ENCODE results near the gene UGT1A8. TPM values are rescaled to one million over a fixed set of nuclear protein-coding genes. Genes with fewer than 3 reads are reported as not detected.
A peak's percentile ranks its signal among the peaks of the same experiment; 100 is the strongest.

UGT1A8 gene
- total RNA-seq, 2 donors from 2014 or later: 15.9 to 16.8 TPM

DNA sequence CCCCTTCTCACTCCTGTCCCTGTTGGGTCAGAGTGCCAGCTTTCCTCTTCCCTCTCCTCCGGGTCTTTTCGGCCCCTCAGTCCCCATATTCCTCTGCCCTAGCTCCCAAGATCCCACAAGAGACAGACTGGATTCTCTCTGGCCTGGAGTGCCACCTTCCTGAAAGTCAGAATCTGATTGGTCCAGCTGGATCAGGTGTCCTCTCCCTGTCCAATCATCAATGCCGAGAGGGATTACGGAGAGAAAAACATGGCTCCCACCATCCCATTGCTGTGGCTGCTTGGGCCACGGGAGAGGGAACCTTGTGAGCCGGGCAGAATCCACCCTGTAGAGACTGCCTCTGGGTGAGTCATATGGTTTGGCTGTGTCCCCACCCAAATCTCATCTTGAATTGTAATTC, 158.0 kb downstream of the UGT1A8 start:
- intact Hi-C loops (cut with DNase I): no loop called here
- no peaks in the 10 kb centered on the region for H3K27me3 ChIP-seq
- no peak overlapping the region for H3K27ac ChIP-seq
- H3K36me3 ChIP-seq: no peaks in the 10 kb centered on the region
- TF ChIP-seq, protein P1, sequence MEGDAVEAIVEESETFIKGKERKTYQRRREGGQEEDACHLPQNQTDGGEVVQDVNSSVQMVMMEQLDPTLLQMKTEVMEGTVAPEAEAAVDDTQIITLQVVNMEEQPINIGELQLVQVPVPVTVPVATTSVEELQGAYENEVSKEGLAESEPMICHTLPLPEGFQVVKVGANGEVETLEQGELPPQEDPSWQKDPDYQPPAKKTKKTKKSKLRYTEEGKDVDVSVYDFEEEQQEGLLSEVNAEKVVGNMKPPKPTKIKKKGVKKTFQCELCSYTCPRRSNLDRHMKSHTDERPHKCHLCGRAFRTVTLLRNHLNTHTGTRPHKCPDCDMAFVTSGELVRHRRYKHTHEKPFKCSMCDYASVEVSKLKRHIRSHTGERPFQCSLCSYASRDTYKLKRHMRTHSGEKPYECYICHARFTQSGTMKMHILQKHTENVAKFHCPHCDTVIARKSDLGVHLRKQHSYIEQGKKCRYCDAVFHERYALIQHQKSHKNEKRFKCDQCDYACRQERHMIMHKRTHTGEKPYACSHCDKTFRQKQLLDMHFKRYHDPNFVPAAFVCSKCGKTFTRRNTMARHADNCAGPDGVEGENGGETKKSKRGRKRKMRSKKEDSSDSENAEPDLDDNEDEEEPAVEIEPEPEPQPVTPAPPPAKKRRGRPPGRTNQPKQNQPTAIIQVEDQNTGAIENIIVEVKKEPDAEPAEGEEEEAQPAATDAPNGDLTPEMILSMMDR (IDR thresholded peaks at IDR 0.05): no peak
- H3K4me3 ChIP-seq: no peak overlapping the region
- no peaks in the 10 kb centered on the region for H3K9me3 ChIP-seq
- H3K4me1 ChIP-seq: no peaks in the 10 kb centered on the region
- no peak for DNase-seq
- no peak overlapping the region for H3K9ac ChIP-seq (ENCODE audit: low read depth in 2 of 2, low read length in 2 of 2)

DNA sequence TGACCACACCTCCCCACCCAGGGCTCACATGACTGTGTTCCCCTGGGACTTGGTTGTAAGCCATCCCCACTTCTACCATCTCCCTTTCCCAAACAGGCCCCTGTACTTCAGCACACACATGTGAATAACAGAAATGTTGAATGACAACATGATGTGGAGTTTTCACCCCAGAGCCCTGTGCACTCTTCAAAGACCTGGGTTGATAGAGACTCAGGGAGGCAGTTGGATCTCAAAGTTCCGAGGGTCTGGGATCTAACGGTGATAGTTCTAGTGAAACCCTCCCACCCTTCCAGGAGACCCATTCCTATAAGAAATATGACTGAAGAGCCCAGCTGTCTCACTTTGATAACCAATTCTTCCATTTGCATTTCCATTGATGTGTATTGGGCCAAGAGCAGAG, 160.6 kb downstream of the UGT1A8 start, which contains the start of gene MROH2A:
Gene MROH2A (plus strand): TSS at position 301 of the 400 bp plus-strand sequence. CDS start 1,029 bp downstream, outside the sequence.
- H3K4me3 ChIP-seq: no peak within 1 kb of the TSS
- H3K27me3 ChIP-seq: no peaks in the 10 kb centered on the region
- TF ChIP-seq, protein P1 (IDR thresholded peaks at IDR 0.05): no peak
- intact Hi-C loops (cut with DNase I): no loop called here
- no peaks in the 10 kb centered on the region for H3K36me3 ChIP-seq
- H3K4me1 ChIP-seq: no peaks in the 10 kb centered on the region
- no peak within 1 kb of the TSS for H3K9ac ChIP-seq (ENCODE audit: low read depth in 2 of 2, low read length in 2 of 2)
- no peaks in the 10 kb centered on the region for H3K9me3 ChIP-seq
- no peak for DNase-seq
- no peak within 1 kb of the TSS for H3K27ac ChIP-seq

DNA sequence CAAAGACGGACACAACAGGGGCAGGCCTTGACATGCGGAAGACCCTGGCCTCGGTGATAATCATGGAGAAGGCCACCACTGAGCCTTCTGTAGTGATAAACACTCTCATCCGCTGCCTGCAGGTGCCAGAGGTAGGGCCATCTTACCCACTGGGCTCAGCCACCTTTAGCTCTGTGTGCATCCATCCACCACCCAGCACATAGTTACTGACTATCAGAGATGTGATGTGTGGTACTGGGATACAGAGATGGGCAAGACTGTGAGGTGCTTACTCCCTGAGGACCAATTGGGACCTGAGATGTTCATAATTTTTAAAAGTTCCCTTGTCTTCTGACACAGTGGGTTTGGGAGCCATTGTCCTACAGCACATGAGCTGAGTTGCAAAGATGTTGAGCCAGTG, 162.3 kb downstream of the UGT1A8 start:
- Histone ChIP-seq H3K9ac (ENCODE audit: low read depth in 2 of 2, low read length in 2 of 2) (no peak overlapping the region), H3K27ac (no peak overlapping the region), H3K27me3 (no peaks in the 10 kb centered on the region), H3K4me3 (no peak overlapping the region), H3K4me1 (no peaks in the 10 kb centered on the region), H3K36me3 (no peaks in the 10 kb centered on the region), H3K9me3 (no peaks in the 10 kb centered on the region)
- intact Hi-C loops (cut with DNase I): no loop called here
- TF ChIP-seq, protein P1 (IDR thresholded peaks at IDR 0.05): no peak
- DNase-seq: no peak

DNA sequence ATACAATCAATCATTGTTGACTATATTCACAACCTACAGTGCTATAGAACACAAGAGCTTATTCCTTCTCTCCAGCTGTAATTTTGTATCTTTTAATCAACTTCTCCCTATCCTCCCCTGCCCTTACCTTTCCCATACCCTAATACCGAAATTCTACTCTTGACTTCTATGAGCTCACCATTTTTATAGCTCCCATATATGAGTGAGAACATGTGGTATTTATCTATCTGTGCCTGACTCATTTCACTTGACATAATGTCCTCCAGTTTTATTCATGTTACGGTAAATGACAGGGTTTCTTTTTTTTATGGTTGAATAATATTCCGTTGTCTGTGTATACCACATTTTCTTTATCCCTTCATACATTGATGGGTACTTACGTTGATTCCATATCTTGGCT, 163.3 kb downstream of the UGT1A8 start:
- no peak for DNase-seq
- TF ChIP-seq, protein P1 (IDR thresholded peaks at IDR 0.05): no peak
- Histone ChIP-seq H3K27ac (no peak overlapping the region), H3K9ac (ENCODE audit: low read depth in 2 of 2, low read length in 2 of 2) (no peak overlapping the region), H3K9me3 (no peaks in the 10 kb centered on the region), H3K4me3 (no peak overlapping the region), H3K36me3 (no peaks in the 10 kb centered on the region), H3K27me3 (no peaks in the 10 kb centered on the region), H3K4me1 (no peaks in the 10 kb centered on the region)
- intact Hi-C loops (cut with DNase I): no loop called here

DNA sequence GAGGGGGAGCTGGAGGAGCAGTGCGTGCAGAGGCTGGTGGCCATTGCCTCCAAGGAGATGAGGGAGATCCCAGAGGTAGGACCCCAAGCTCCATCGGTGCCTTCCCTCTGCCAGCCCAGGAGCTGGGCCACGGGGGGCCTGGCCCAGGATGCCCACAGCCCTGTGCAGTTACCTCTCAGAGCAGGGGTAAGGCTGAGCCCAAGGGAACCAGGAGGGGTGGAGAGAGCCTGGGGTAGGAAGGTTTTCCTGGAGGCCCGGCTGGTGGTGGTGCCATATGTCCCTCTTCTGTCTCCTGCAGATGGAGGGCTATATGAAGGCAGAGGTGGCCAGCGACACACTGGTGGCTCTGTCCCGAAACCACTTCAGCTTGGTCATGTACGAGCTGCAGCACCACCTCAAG, 172.1 kb downstream of the UGT1A8 start:
- intact Hi-C loops (cut with DNase I): no loop called here
- no peaks in the 10 kb centered on the region for H3K4me1 ChIP-seq
- no peak overlapping the region for H3K9ac ChIP-seq (ENCODE audit: low read depth in 2 of 2, low read length in 2 of 2)
- DNase-seq: peak; percentile 9
- H3K4me3 ChIP-seq: no peak overlapping the region
- H3K27ac ChIP-seq: no peak overlapping the region
- no peaks in the 10 kb centered on the region for H3K36me3 ChIP-seq
- no peaks in the 10 kb centered on the region for H3K9me3 ChIP-seq
- no peaks in the 10 kb centered on the region for H3K27me3 ChIP-seq
- TF ChIP-seq, protein P1 (IDR thresholded peaks at IDR 0.05): no peak

Measured in colonic mucosa (tissue), 4 donors.